Activated naive CD8-positive, alpha-beta T cell treated with anti-CD3 and anti-CD28 coated beads, Interleukin-2, amount 10 ng/mL, durations not matched to agents 7 days and 5 days (primary cell): ENCODE data around the gene REN. TPM values are rescaled to one million over a fixed set of nuclear protein-coding genes. Genes with fewer than 3 reads are reported as not detected.

Source experiments
- ATAC-seq: fragments of 150-1000 bp; cut with Tn5 transposase; one replicate; pipeline ENCODE4 v1.10.0; 2021; ENCODE audit warnings: low read depth, moderate library complexity
- POLR2A ChIA-PET: fragments of 350-600 bp; sonication (Branson Sonifier 250); formaldehyde crosslinking; loops from one replicate; lab custom pipeline; 2021; ENCODE audit warnings: antibody characterized with exemption; lab: Charles Lee
- DNase-seq: peaks from one replicate; pipeline ENCODE4 v3.0.0; 2021
- H3K27ac Mint-ChIP-seq: one replicate; pipeline ENCODE4 v1.8.0; 2022; ENCODE audit warnings: mild to moderate bottlenecking, mixed read lengths
- H3K27me3 Mint-ChIP-seq: one replicate; pipeline ENCODE4 v1.8.0; 2022; ENCODE audit warnings: mild to moderate bottlenecking, moderate library complexity, mixed read lengths
- H3K36me3 Mint-ChIP-seq: one replicate; pipeline ENCODE4 v1.8.0; 2021; ENCODE audit warnings: mild to moderate bottlenecking, mixed read lengths
- H3K4me1 Mint-ChIP-seq: one replicate; pipeline ENCODE4 v1.8.0; 2021; ENCODE audit warnings: mixed read lengths
- H3K4me3 Mint-ChIP-seq: one replicate; pipeline ENCODE4 v1.8.0; 2022; ENCODE audit warnings: mild to moderate bottlenecking, moderate library complexity, mixed read lengths
- H3K9me3 Mint-ChIP-seq: one replicate; pipeline ENCODE4 v1.8.0; 2021; ENCODE audit warnings: mixed read lengths
- total RNA-seq, 2 experiments: library from RNA; stranded (reverse); gene quantifications; one replicate each; pipeline ENCODE4 v1.2.3, GENCODE V29; 2021

The REN gene
- total RNA-seq, 2 experiments from 2014 or later: not detected

- Mint-ChIP-seq H3K36me3 (no peaks in the 10 kb centered on the region), H3K27me3 (peaks cover 2% of the 10 kb centered on the region), H3K27ac (no peak overlapping the region), H3K4me1 (peaks cover 1% of the 10 kb centered on the region), H3K4me3 (no peak overlapping the region), H3K9me3 (no peaks in the 10 kb centered on the region)
- peak; percentile 75 for DNase-seq
- POLR2A ChIA-PET: interaction anchor here (0.9 to 1.3 kb wide), 2 partner anchors 258 to 271 kb away, joined by 4 to 5 read pairs; no protein-coding TSS in a partner anchor
- ATAC-seq: peak; percentile 90
Observed at GRCh38 chr1:204128964-204129896, 36.9 kb downstream of the REN start.

- Mint-ChIP-seq H3K4me3 (no peak overlapping the region), H3K4me1 (peaks cover 1% of the 10 kb centered on the region), H3K9me3 (no peaks in the 10 kb centered on the region), H3K27me3 (peaks cover 2% of the 10 kb centered on the region), H3K27ac (no peak overlapping the region), H3K36me3 (no peaks in the 10 kb centered on the region)
- POLR2A ChIA-PET: interaction anchor here (0.9 to 1.3 kb wide), 2 partner anchors 257 to 270 kb away, joined by 4 to 5 read pairs; no protein-coding TSS in a partner anchor
- ATAC-seq (peak; percentile 35), DNase-seq (no peak)
Observed at GRCh38 chr1:204128464-204128963, 37.6 kb downstream of the REN start.

- Mint-ChIP-seq H3K9me3 (no peaks in the 10 kb centered on the region), H3K36me3 (no peaks in the 10 kb centered on the region), H3K27ac (no peak overlapping the region), H3K27me3 (peaks cover 2% of the 10 kb centered on the region), H3K4me1 (peaks cover 1% of the 10 kb centered on the region), H3K4me3 (no peak overlapping the region)
- no peak for DNase-seq
- no peak for ATAC-seq
- POLR2A ChIA-PET: no interaction called here
Observed at GRCh38 chr1:204127597-204128242, 38.4 kb downstream of the REN start.

GRCh38 chr1:204126956-204127355, 39.2 kb downstream of the REN start:
- Mint-ChIP-seq H3K4me3 (no peak overlapping the region), H3K4me1 (peaks cover 1% of the 10 kb centered on the region), H3K27me3 (peaks cover 2% of the 10 kb centered on the region), H3K9me3 (no peaks in the 10 kb centered on the region), H3K27ac (no peak overlapping the region), H3K36me3 (no peaks in the 10 kb centered on the region)
- no peak for DNase-seq
- no peak for ATAC-seq
- POLR2A ChIA-PET: no interaction called here

GRCh38 chr1:204126386-204126785, 39.8 kb downstream of the REN start:
- Mint-ChIP-seq H3K27me3 (peaks cover 2% of the 10 kb centered on the region), H3K27ac (no peak overlapping the region), H3K4me1 (peaks cover 1% of the 10 kb centered on the region), H3K9me3 (no peaks in the 10 kb centered on the region), H3K36me3 (no peaks in the 10 kb centered on the region), H3K4me3 (no peak overlapping the region)
- ATAC-seq: no peak
- POLR2A ChIA-PET: no interaction called here
- no peak for DNase-seq

- H3K36me3 Mint-ChIP-seq: no peaks in the 10 kb centered on the region
- H3K4me1 Mint-ChIP-seq: peaks cover 1% of the 10 kb centered on the region
- ATAC-seq: no peak
- no peak overlapping the region for H3K4me3 Mint-ChIP-seq
- H3K27me3 Mint-ChIP-seq: peaks cover 2% of the 10 kb centered on the region
- POLR2A ChIA-PET: no interaction called here
- no peak for DNase-seq
- no peak overlapping the region for H3K27ac Mint-ChIP-seq
- no peaks in the 10 kb centered on the region for H3K9me3 Mint-ChIP-seq
Observed at GRCh38 chr1:204125759-204126351, 40.3 kb downstream of the REN start.

- Mint-ChIP-seq H3K9me3 (no peaks in the 10 kb centered on the region), H3K4me3 (no peak overlapping the region), H3K4me1 (peaks cover 1% of the 10 kb centered on the region), H3K36me3 (no peaks in the 10 kb centered on the region), H3K27me3 (peaks cover 2% of the 10 kb centered on the region), H3K27ac (no peak overlapping the region)
- ATAC-seq: no peak
- POLR2A ChIA-PET: no interaction called here
- no peak for DNase-seq
Observed at GRCh38 chr1:204124639-204125038, 41.5 kb downstream of the REN start.

GRCh38 chr1:204123376-204123775, 42.8 kb downstream of the REN start:
- H3K27ac Mint-ChIP-seq: no peak overlapping the region
- no peaks in the 10 kb centered on the region for H3K9me3 Mint-ChIP-seq
- peaks cover 2% of the 10 kb centered on the region for H3K27me3 Mint-ChIP-seq
- H3K4me1 Mint-ChIP-seq: no peaks in the 10 kb centered on the region
- no peaks in the 10 kb centered on the region for H3K36me3 Mint-ChIP-seq
- no peak overlapping the region for H3K4me3 Mint-ChIP-seq
- ATAC-seq (no peak), DNase-seq (no peak)
- POLR2A ChIA-PET: no interaction called here

GRCh38 chr1:204121840-204122555, 44.1 kb downstream of the REN start:
- no peak for DNase-seq
- POLR2A ChIA-PET: no interaction called here
- Mint-ChIP-seq H3K4me3 (no peak overlapping the region), H3K4me1 (no peaks in the 10 kb centered on the region), H3K27ac (no peak overlapping the region), H3K9me3 (no peaks in the 10 kb centered on the region), H3K36me3 (no peaks in the 10 kb centered on the region), H3K27me3 (no peaks in the 10 kb centered on the region)
- ATAC-seq: no peak

- Mint-ChIP-seq H3K27me3 (no peaks in the 10 kb centered on the region), H3K4me1 (no peaks in the 10 kb centered on the region), H3K36me3 (no peaks in the 10 kb centered on the region), H3K9me3 (no peaks in the 10 kb centered on the region), H3K4me3 (no peak overlapping the region), H3K27ac (no peak overlapping the region)
- ATAC-seq (no peak), DNase-seq (no peak)
- POLR2A ChIA-PET: no interaction called here
Observed at GRCh38 chr1:204116539-204116938, 49.6 kb downstream of the REN start.

GRCh38 chr1:204115116-204115515, 51.0 kb downstream of the REN start:
- H3K27ac Mint-ChIP-seq: no peak overlapping the region
- no peaks in the 10 kb centered on the region for H3K27me3 Mint-ChIP-seq

GRCh38 chr1:204114606-204115005, 51.5 kb downstream of the REN start:
- H3K27me3 Mint-ChIP-seq: no peaks in the 10 kb centered on the region
- no peaks in the 10 kb centered on the region for H3K4me1 Mint-ChIP-seq
- H3K27ac Mint-ChIP-seq: no peak overlapping the region
- POLR2A ChIA-PET: no interaction called here
- H3K4me3 Mint-ChIP-seq: no peak overlapping the region
- H3K9me3 Mint-ChIP-seq: no peaks in the 10 kb centered on the region
- H3K36me3 Mint-ChIP-seq: no peaks in the 10 kb centered on the region
- ATAC-seq (no peak), DNase-seq (no peak)

More at GRCh38 chr1:204115116-204115515, 51.0 kb downstream of the REN start:
- POLR2A ChIA-PET: no interaction called here
- Mint-ChIP-seq H3K36me3 (no peaks in the 10 kb centered on the region), H3K4me3 (no peak overlapping the region), H3K4me1 (no peaks in the 10 kb centered on the region), H3K9me3 (no peaks in the 10 kb centered on the region)
- ATAC-seq (no peak), DNase-seq (no peak)

- no peaks in the 10 kb centered on the region for H3K36me3 Mint-ChIP-seq
- H3K27ac Mint-ChIP-seq: no peak overlapping the region
- ATAC-seq: no peak
Observed at GRCh38 chr1:204113896-204114295, 52.2 kb downstream of the REN start.

More at GRCh38 chr1:204113896-204114295, 52.2 kb downstream of the REN start:
- Mint-ChIP-seq H3K4me3 (no peak overlapping the region), H3K27me3 (no peaks in the 10 kb centered on the region), H3K4me1 (no peaks in the 10 kb centered on the region), H3K9me3 (no peaks in the 10 kb centered on the region)
- POLR2A ChIA-PET: no interaction called here
- no peak for DNase-seq
